GM23338 (cell line): ENCODE measurements around the gene ENDOV.

Experiments
- CREB1 ChIP-seq: fragments of 250-450 bp; sonication (Bioruptor Pico); IDR thresholded peaks from 2 replicates; pipeline ENCODE4 v1.5.0; 2020; ENCODE audit warnings: low read depth, mild to moderate bottlenecking, moderate library complexity
- EZH2 ChIP-seq: fragments of 200-600 bp; sonication (generic); IDR thresholded peaks from one replicate; pipeline ENCODE4 v1.8.0; 2017; ENCODE audit warnings: antibody characterized with exemption, mild to moderate bottlenecking, low read depth; ENCODE audit not compliant: unreplicated experiment
- EZH2phosphoT487 ChIP-seq: fragments of 200-600 bp; sonication (generic); IDR thresholded peaks from one replicate; pipeline ENCODE4 v1.8.1; 2018; ENCODE audit warnings: antibody characterized with exemption; ENCODE audit not compliant: unreplicated experiment
- JUNB ChIP-seq: IDR thresholded peaks from one replicate; pipeline ENCODE4 v1.6.1; 2016; ENCODE audit warnings: antibody characterized with exemption; ENCODE audit not compliant: unreplicated experiment
- POLR2AphosphoS5 ChIP-seq: IDR thresholded peaks from 2 replicates; pipeline ENCODE4 v1.6.1; 2016; ENCODE audit warnings: antibody characterized with exemption, low read depth
- ZNF462 ChIP-seq: fragments of 250-450 bp; sonication (Bioruptor Pico); IDR thresholded peaks from 2 replicates; pipeline ENCODE4 v1.5.0; 2020; ENCODE audit warnings: mild to moderate bottlenecking, moderate library complexity
- TF ChIP-seq, protein P1 (sequence below), 2 experiments: fragments of 200-600 bp in 1 of 2; sonication (generic) in 1 of 2; conservative IDR thresholded peaks; 2 replicates each; pipeline versions ENCODE4 v1.5.1 to v1.6.1; 2016 to 2017; ENCODE audit warnings: antibody characterized with exemption in 2 of 2, low read depth in 2 of 2, mild to moderate bottlenecking in 2 of 2, moderate library complexity in 1 of 2
- TF ChIP-seq, protein P2 (sequence below): IDR thresholded peaks from one replicate; pipeline ENCODE4 v1.6.1; 2018; ENCODE audit warnings: antibody characterized with exemption; ENCODE audit not compliant: unreplicated experiment

- TF ChIP-seq, protein P1, sequence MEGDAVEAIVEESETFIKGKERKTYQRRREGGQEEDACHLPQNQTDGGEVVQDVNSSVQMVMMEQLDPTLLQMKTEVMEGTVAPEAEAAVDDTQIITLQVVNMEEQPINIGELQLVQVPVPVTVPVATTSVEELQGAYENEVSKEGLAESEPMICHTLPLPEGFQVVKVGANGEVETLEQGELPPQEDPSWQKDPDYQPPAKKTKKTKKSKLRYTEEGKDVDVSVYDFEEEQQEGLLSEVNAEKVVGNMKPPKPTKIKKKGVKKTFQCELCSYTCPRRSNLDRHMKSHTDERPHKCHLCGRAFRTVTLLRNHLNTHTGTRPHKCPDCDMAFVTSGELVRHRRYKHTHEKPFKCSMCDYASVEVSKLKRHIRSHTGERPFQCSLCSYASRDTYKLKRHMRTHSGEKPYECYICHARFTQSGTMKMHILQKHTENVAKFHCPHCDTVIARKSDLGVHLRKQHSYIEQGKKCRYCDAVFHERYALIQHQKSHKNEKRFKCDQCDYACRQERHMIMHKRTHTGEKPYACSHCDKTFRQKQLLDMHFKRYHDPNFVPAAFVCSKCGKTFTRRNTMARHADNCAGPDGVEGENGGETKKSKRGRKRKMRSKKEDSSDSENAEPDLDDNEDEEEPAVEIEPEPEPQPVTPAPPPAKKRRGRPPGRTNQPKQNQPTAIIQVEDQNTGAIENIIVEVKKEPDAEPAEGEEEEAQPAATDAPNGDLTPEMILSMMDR (conservative IDR thresholded peaks at IDR 0.05; ENCODE audit: low read depth in 2 of 2) = no peak
- TF ChIP-seq CREB1 (CRISPR knock-in tag) = no peak
- TF ChIP-seq, protein P2, sequence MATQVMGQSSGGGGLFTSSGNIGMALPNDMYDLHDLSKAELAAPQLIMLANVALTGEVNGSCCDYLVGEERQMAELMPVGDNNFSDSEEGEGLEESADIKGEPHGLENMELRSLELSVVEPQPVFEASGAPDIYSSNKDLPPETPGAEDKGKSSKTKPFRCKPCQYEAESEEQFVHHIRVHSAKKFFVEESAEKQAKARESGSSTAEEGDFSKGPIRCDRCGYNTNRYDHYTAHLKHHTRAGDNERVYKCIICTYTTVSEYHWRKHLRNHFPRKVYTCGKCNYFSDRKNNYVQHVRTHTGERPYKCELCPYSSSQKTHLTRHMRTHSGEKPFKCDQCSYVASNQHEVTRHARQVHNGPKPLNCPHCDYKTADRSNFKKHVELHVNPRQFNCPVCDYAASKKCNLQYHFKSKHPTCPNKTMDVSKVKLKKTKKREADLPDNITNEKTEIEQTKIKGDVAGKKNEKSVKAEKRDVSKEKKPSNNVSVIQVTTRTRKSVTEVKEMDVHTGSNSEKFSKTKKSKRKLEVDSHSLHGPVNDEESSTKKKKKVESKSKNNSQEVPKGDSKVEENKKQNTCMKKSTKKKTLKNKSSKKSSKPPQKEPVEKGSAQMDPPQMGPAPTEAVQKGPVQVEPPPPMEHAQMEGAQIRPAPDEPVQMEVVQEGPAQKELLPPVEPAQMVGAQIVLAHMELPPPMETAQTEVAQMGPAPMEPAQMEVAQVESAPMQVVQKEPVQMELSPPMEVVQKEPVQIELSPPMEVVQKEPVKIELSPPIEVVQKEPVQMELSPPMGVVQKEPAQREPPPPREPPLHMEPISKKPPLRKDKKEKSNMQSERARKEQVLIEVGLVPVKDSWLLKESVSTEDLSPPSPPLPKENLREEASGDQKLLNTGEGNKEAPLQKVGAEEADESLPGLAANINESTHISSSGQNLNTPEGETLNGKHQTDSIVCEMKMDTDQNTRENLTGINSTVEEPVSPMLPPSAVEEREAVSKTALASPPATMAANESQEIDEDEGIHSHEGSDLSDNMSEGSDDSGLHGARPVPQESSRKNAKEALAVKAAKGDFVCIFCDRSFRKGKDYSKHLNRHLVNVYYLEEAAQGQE = no peak
- TF ChIP-seq EZH2 = no peak
- no peak for TF ChIP-seq EZH2phosphoT487
- TF ChIP-seq POLR2AphosphoS5 = no peak
- TF ChIP-seq JUNB = no peak
- TF ChIP-seq ZNF462 (CRISPR knock-in tag) = no peak
These were observed 72.5 kb downstream of the ENDOV start for GRCh38 chr17:80487511-80487910.
